Trophoblast cell (in vitro differentiated cells and primary cell): Measurements from ENCODE around the gene HIGD2B.
"Not testable (repeated sequence)": the region's sequence is repeated elsewhere in the genome, so short reads cannot be mapped to it uniquely, and the experiment has no call there.

Source experiments
- DNase-seq, 2 donors: peaks; one replicate each; pipeline ENCODE4 v3.0.0-alpha.2; 2016
- H2AFZ ChIP-seq: 2 replicates; pipeline ENCODE4 v1.6.1; 2013; ENCODE audit warnings: low read length, moderate library complexity, mild to moderate bottlenecking; ENCODE audit not compliant: insufficient read depth, poor library complexity
- H2AK5ac ChIP-seq: 2 replicates; pipeline ENCODE4 v1.6.1; 2013; ENCODE audit warnings: mild to moderate bottlenecking, low read length
- H2BK120ac ChIP-seq: 2 replicates; pipeline ENCODE4 v1.6.1; 2013; ENCODE audit warnings: low read length, mild to moderate bottlenecking, moderate library complexity; ENCODE audit not compliant: insufficient read depth, poor library complexity
- H2BK12ac ChIP-seq: 2 replicates; pipeline ENCODE4 v1.6.1; 2013; ENCODE audit warnings: mild to moderate bottlenecking, low read length, moderate library complexity
- H2BK5ac ChIP-seq: 2 replicates; pipeline ENCODE4 v1.6.1; 2013; ENCODE audit warnings: low read length, low read depth, moderate library complexity, mild to moderate bottlenecking; ENCODE audit not compliant: poor library complexity
- H3K14ac ChIP-seq: 2 replicates; pipeline ENCODE4 v1.6.1; 2013; ENCODE audit warnings: mild to moderate bottlenecking, low read length
- H3K18ac ChIP-seq: 2 replicates; pipeline ENCODE4 v1.6.1; 2013; ENCODE audit warnings: mild to moderate bottlenecking, low read length
- H3K23ac ChIP-seq: 2 replicates; pipeline ENCODE4 v1.6.1; 2013; ENCODE audit warnings: low read length
- H3K27ac ChIP-seq: 2 replicates; pipeline ENCODE4 v1.5.1; 2013; ENCODE audit warnings: low read depth, mild to moderate bottlenecking, inconsistent platforms, low read length, moderate library complexity
- H3K27me3 ChIP-seq: 2 replicates; pipeline ENCODE4 v1.6.1; 2013; ENCODE audit warnings: inconsistent platforms, mild to moderate bottlenecking, low read length, moderate library complexity; ENCODE audit not compliant: insufficient read depth
- H3K36me3 ChIP-seq, 2 experiments: 1 replicate in 1 of 2; 2 replicates in 1 of 2; pipeline ENCODE4 v1.6.1; 2013; ENCODE audit warnings: low read length in 2 of 2, mild to moderate bottlenecking in 2 of 2, moderate library complexity in 1 of 2; ENCODE audit not compliant: insufficient read depth in 2 of 2, control insufficient read depth in 1 of 2
- H3K4ac ChIP-seq: 2 replicates; pipeline ENCODE4 v1.6.1; 2013; ENCODE audit warnings: low read depth, mild to moderate bottlenecking, low read length, moderate library complexity
- H3K4me1 ChIP-seq, 2 experiments: 1 replicate in 1 of 2; 2 replicates in 1 of 2; pipeline ENCODE4 v1.6.1; 2013; ENCODE audit warnings: low read length in 2 of 2, mild to moderate bottlenecking in 2 of 2, moderate library complexity in 1 of 2; ENCODE audit not compliant: insufficient read depth in 2 of 2, control insufficient read depth in 1 of 2
- H3K4me2 ChIP-seq: 2 replicates; pipeline ENCODE4 v1.6.1; 2013; ENCODE audit warnings: inconsistent platforms, mild to moderate bottlenecking, low read length, moderate library complexity
- H3K4me3 ChIP-seq: 2 replicates; pipeline ENCODE4 v1.5.1; 2013; ENCODE audit warnings: mild to moderate bottlenecking, low read depth, low read length, inconsistent platforms
- H3K79me1 ChIP-seq: one replicate; pipeline ENCODE4 v1.6.1; 2013; ENCODE audit warnings: low read length
- H3K79me2 ChIP-seq: 2 replicates; pipeline ENCODE4 v1.6.1; 2013; ENCODE audit warnings: low read length, mild to moderate bottlenecking; ENCODE audit not compliant: control insufficient read depth, insufficient read depth, poor library complexity
- H3K9ac ChIP-seq: 2 replicates; pipeline ENCODE4 v1.6.1; 2013; ENCODE audit warnings: mild to moderate bottlenecking, low read length
- H3K9me3 ChIP-seq: 2 replicates; pipeline ENCODE4 v1.6.1; 2013; ENCODE audit warnings: low read depth, mild to moderate bottlenecking, control low read depth, inconsistent platforms, low read length; ENCODE audit not compliant: insufficient read depth
- H4K12ac ChIP-seq: 2 replicates; pipeline ENCODE4 v1.6.1; 2013; ENCODE audit warnings: low read depth, mild to moderate bottlenecking, low read length, moderate library complexity
- H4K8ac ChIP-seq: 2 replicates; pipeline ENCODE4 v1.6.1; 2013; ENCODE audit warnings: low read depth, mild to moderate bottlenecking, low read length, moderate library complexity
- H4K91ac ChIP-seq: one replicate; pipeline ENCODE4 v1.6.1; 2013; ENCODE audit warnings: low read depth, mild to moderate bottlenecking, low read length, moderate library complexity
- WGBS: extraction: QIAGEN DNeasy Blood & Tissue Kit; methylation state at CpG from one replicate; pipeline ENCODE4 v1.1.7; 2013; ENCODE audit warnings: missing lambda C conversion rate; ENCODE audit not compliant: insufficient read length, insufficient coverage; ENCODE audit errors: extremely low coverage; 5-methylcytosine and 5-hydroxymethylcytosine counted together

The HIGD2B gene

GRCh38 chr15:72725446-72725845, 39.5 kb upstream of the HIGD2B start:
- H3K9ac ChIP-seq, result no peak overlapping the region

GRCh38 chr15:72724028-72724427, 38.0 kb upstream of the HIGD2B start:
- no peak overlapping the region for H3K14ac ChIP-seq
- H3K27ac ChIP-seq, result no peak overlapping the region
- H2BK120ac ChIP-seq, result no peak overlapping the region
- H3K79me2 ChIP-seq, result no peaks in the 10 kb centered on the region
- H3K4ac ChIP-seq, result no peak overlapping the region
- H2BK12ac ChIP-seq, result no peak overlapping the region
- DNase-seq, result no peak
- H3K9ac ChIP-seq, result no peak overlapping the region
- no peak overlapping the region for H4K8ac ChIP-seq
- no peak overlapping the region for H3K23ac ChIP-seq
- no peak overlapping the region for H2BK5ac ChIP-seq
- H2AK5ac ChIP-seq, result no peak overlapping the region
- H4K91ac ChIP-seq, result no peak overlapping the region
- no peaks in the 10 kb centered on the region for H3K27me3 ChIP-seq
- no peak overlapping the region for H4K12ac ChIP-seq
- H3K18ac ChIP-seq, result no peak overlapping the region
- no peak overlapping the region for H3K4me2 ChIP-seq
- H3K36me3 ChIP-seq, result peaks cover 0 to 2% of the 10 kb centered on the region in 2 experiments
- WGBS, result no CpG with 5 or more reads among the region's 1 CpG
- H2AFZ ChIP-seq, result no peak overlapping the region
- H3K9me3 ChIP-seq, result no peaks in the 10 kb centered on the region
- no peaks in the 10 kb centered on the region for H3K4me1 ChIP-seq
- H3K79me1 ChIP-seq, result no peaks in the 10 kb centered on the region
- H3K4me3 ChIP-seq, result no peak overlapping the region

More at GRCh38 chr15:72725446-72725845, 39.5 kb upstream of the HIGD2B start:
- Histone ChIP-seq H3K18ac (no peak overlapping the region), H3K79me2 (no peaks in the 10 kb centered on the region), H3K23ac (no peak overlapping the region), H4K8ac (no peak overlapping the region), H3K4ac (no peak overlapping the region), H2BK120ac (no peak overlapping the region), H4K91ac (no peak overlapping the region), H3K79me1 (no peaks in the 10 kb centered on the region), H3K4me2 (no peak overlapping the region), H3K9me3 (no peaks in the 10 kb centered on the region), H3K27ac (no peak overlapping the region), H3K27me3 (no peaks in the 10 kb centered on the region), H2AFZ (no peak overlapping the region), H2BK12ac (no peak overlapping the region), H4K12ac (no peak overlapping the region), H3K36me3 (peaks cover 0 to 2% of the 10 kb centered on the region in 2 experiments), H3K14ac (no peak overlapping the region), H2AK5ac (no peak overlapping the region), H2BK5ac (no peak overlapping the region), H3K4me1 (no peaks in the 10 kb centered on the region), H3K4me3 (no peak overlapping the region)
- DNase-seq, result no peak
- 96% methylated on average over 2 of the region's 3 CpGs for WGBS

GRCh38 chr15:72722071-72722696, 36.2 kb upstream of the HIGD2B start:
- H2BK120ac ChIP-seq, result no peak overlapping the region
- no peaks in the 10 kb centered on the region for H3K79me2 ChIP-seq
- H3K14ac ChIP-seq, result no peak overlapping the region
- H3K79me1 ChIP-seq, result no peaks in the 10 kb centered on the region
- no CpG with 5 or more reads among the region's 3 CpGs for WGBS
- no peak overlapping the region for H3K4me2 ChIP-seq
- H3K4me3 ChIP-seq, result no peak overlapping the region
- no peak overlapping the region for H3K4ac ChIP-seq
- no peak overlapping the region for H3K23ac ChIP-seq
- peaks cover 2% of the 10 kb centered on the region in 2 experiments for H3K36me3 ChIP-seq
- no peaks in the 10 kb centered on the region for H3K9me3 ChIP-seq
- H3K9ac ChIP-seq, result no peak overlapping the region
- H4K8ac ChIP-seq, result no peak overlapping the region
- DNase-seq, result peak; percentile 52 to 80
- no peak overlapping the region for H2BK12ac ChIP-seq
- no peak overlapping the region for H2BK5ac ChIP-seq
- H3K18ac ChIP-seq, result no peak overlapping the region
- no peak overlapping the region for H4K91ac ChIP-seq
- no peaks in the 10 kb centered on the region for H3K27me3 ChIP-seq
- no peak overlapping the region for H3K27ac ChIP-seq
- H4K12ac ChIP-seq, result no peak overlapping the region
- no peaks in the 10 kb centered on the region for H3K4me1 ChIP-seq
- H2AK5ac ChIP-seq, result no peak overlapping the region
- no peak overlapping the region for H2AFZ ChIP-seq

GRCh38 chr15:72708551-72709303, 22.7 kb upstream of the HIGD2B start:
- H3K4ac ChIP-seq, H3K27me3 ChIP-seq, H3K18ac ChIP-seq, H3K9me3 ChIP-seq, H3K36me3 ChIP-seq, H2BK120ac ChIP-seq, H4K8ac ChIP-seq, H3K4me2 ChIP-seq, H2AK5ac ChIP-seq, H3K79me2 ChIP-seq, H3K4me3 ChIP-seq, H2AFZ ChIP-seq, H3K27ac ChIP-seq, H2BK12ac ChIP-seq, H3K23ac ChIP-seq, H4K91ac ChIP-seq, H3K14ac ChIP-seq, H2BK5ac ChIP-seq, H3K79me1 ChIP-seq, H3K4me1 ChIP-seq, H3K9ac ChIP-seq, H4K12ac ChIP-seq: not testable (repeated sequence)
- DNase-seq, result peak in 1 of 2 donors; percentile 24
- no CpG with 5 or more reads among the region's 8 CpGs for WGBS
